Measurements from ENCODE around the gene GLIS1.
"Not testable (repeated sequence)": the region's sequence is repeated elsewhere in the genome, so short reads cannot be mapped to it uniquely, and the experiment has no call there.

GLIS1 gene

GRCh38 chr1:53652441-53653199, 86.3 kb downstream of the GLIS1 start:
- DNase-seq: no peak

GRCh38 chr1:53651356-53651755, 87.6 kb downstream of the GLIS1 start:
- no peak for DNase-seq

- no peak for DNase-seq
These were observed 90.4 kb downstream of the GLIS1 start for GRCh38 chr1:53648516-53648915.

GRCh38 chr1:53647915-53648314, 91.0 kb downstream of the GLIS1 start:
- DNase-seq: not testable (repeated sequence)

GRCh38 chr1:53646732-53647131, 92.2 kb downstream of the GLIS1 start:
- DNase-seq: no peak

- no peak for DNase-seq
These were observed 93.3 kb downstream of the GLIS1 start for GRCh38 chr1:53645690-53646078.

- DNase-seq: no peak
These were observed 93.9 kb downstream of the GLIS1 start for GRCh38 chr1:53644909-53645689.

- no peak for DNase-seq
These were observed 94.5 kb downstream of the GLIS1 start for GRCh38 chr1:53644496-53644895.

- no peak for DNase-seq
These were observed 95.0 kb downstream of the GLIS1 start for GRCh38 chr1:53643881-53644390.

GRCh38 chr1:53643041-53643880, 95.7 kb downstream of the GLIS1 start:
- DNase-seq: no peak

- no peak for DNase-seq
These were observed 96.4 kb downstream of the GLIS1 start for GRCh38 chr1:53642607-53643006.

GRCh38 chr1:53642215-53642555, 96.8 kb downstream of the GLIS1 start:
- DNase-seq: no peak

- DNase-seq: no peak
These were observed 97.3 kb downstream of the GLIS1 start for GRCh38 chr1:53641481-53642214.

GRCh38 chr1:53640701-53641075, 98.3 kb downstream of the GLIS1 start:
- DNase-seq: no peak

GRCh38 chr1:53639996-53640700, 98.8 kb downstream of the GLIS1 start:
- DNase-seq: no peak

- DNase-seq: no peak
These were observed 99.7 kb downstream of the GLIS1 start for GRCh38 chr1:53639251-53639763.

- no peak for DNase-seq
These were observed 100.5 kb downstream of the GLIS1 start for GRCh38 chr1:53638360-53639035.

GRCh38 chr1:53637511-53638359, 101.2 kb downstream of the GLIS1 start:
- DNase-seq: no peak

GRCh38 chr1:53636621-53637171, 102.3 kb downstream of the GLIS1 start:
- no peak for DNase-seq

- DNase-seq: no peak
These were observed 104.4 kb downstream of the GLIS1 start for GRCh38 chr1:53634571-53634979.

All from cerebellar nuclear complex (tissue), 1 donor.